Naive thymus-derived CD4-positive, alpha-beta T cell (primary cell): ENCODE data around the gene RNU4-1. TPM values are rescaled to one million over a fixed set of nuclear protein-coding genes. Genes with fewer than 3 reads are reported as not detected.

Source experiments
- ATAC-seq: fragments of 150-1000 bp; cut with Tn5 transposase; 2 replicates; pipeline ENCODE4 v1.10.0; 2021; ENCODE audit warnings: mild to moderate bottlenecking, moderate library complexity
- CTCF ChIA-PET: fragments of 350-600 bp; sonication (Branson Sonifier 250); formaldehyde crosslinking; loops from one replicate; lab custom pipeline; 2021; ENCODE audit warnings: antibody characterized with exemption; lab: Charles Lee
- POLR2A ChIA-PET: fragments of 350-600 bp; sonication (Branson Sonifier 250); formaldehyde crosslinking; loops from one replicate; lab custom pipeline; 2021; ENCODE audit warnings: antibody characterized with exemption, inconsistent platforms; lab: Charles Lee
- DNase-seq, 9 donors: peaks; one replicate each; pipeline versions ENCODE4 v3.0.0 to v3.0.0-alpha.2; 2020 to 2022; ENCODE audit warnings: mixed read lengths in 1 of 9
- H3K27ac ChIP-seq: one replicate; pipeline ENCODE4 v1.7.0; 2013; ENCODE audit warnings: mild to moderate bottlenecking, low read depth, low read length, moderate library complexity
- H3K27me3 ChIP-seq, 2 donors: one replicate each; pipeline ENCODE4 v1.7.0; 2013; ENCODE audit warnings: low read length in 2 of 2, mild to moderate bottlenecking in 2 of 2, moderate library complexity in 2 of 2; ENCODE audit not compliant: control insufficient read depth in 2 of 2, insufficient read depth in 2 of 2
- H3K36me3 ChIP-seq, 3 experiments: 1 replicate in 2 of 3; 2 replicates in 1 of 3; pipeline ENCODE4 v1.7.0; 2013; ENCODE audit warnings: low read length in 3 of 3, mild to moderate bottlenecking in 3 of 3, moderate library complexity in 1 of 3; ENCODE audit not compliant: insufficient read depth in 3 of 3, control insufficient read depth in 2 of 3
- H3K4me1 ChIP-seq, 2 donors: one replicate each; pipeline ENCODE4 v1.7.0; 2013; ENCODE audit warnings: low read length in 2 of 2, mild to moderate bottlenecking in 2 of 2, moderate library complexity in 1 of 2; ENCODE audit not compliant: control insufficient read depth in 2 of 2, insufficient read depth in 2 of 2
- H3K4me3 ChIP-seq: 2 replicates; pipeline ENCODE4 v1.7.0; 2013; ENCODE audit warnings: mild to moderate bottlenecking, low read length
- H3K9me3 ChIP-seq, 3 experiments: 1 replicate in 2 of 3; 2 replicates in 1 of 3; pipeline ENCODE4 v1.7.0; 2013; ENCODE audit warnings: low read length in 3 of 3; ENCODE audit not compliant: control insufficient read depth in 2 of 3
- H3K27ac Mint-ChIP-seq, 9 donors: one replicate each; pipeline ENCODE4 v1.8.0; 2020 to 2022; ENCODE audit warnings: mixed read lengths in 9 of 9, mild to moderate bottlenecking in 8 of 9, moderate library complexity in 5 of 9, inconsistent platforms in 2 of 9
- H3K27me3 Mint-ChIP-seq, 5 donors: one replicate each; pipeline ENCODE4 v1.8.0; 2021 to 2022; ENCODE audit warnings: mixed read lengths in 5 of 5, mild to moderate bottlenecking in 1 of 5
- H3K36me3 Mint-ChIP-seq, 5 donors: one replicate each; pipeline ENCODE4 v1.8.0; 2020 to 2022; ENCODE audit warnings: mixed read lengths in 5 of 5, mild to moderate bottlenecking in 3 of 5, inconsistent platforms in 1 of 5
- H3K4me1 Mint-ChIP-seq, 7 donors: one replicate each; pipeline ENCODE4 v1.8.0; 2020 to 2022; ENCODE audit warnings: mixed read lengths in 7 of 7, mild to moderate bottlenecking in 3 of 7, inconsistent platforms in 1 of 7
- H3K4me3 Mint-ChIP-seq, 10 donors: one replicate each; pipeline ENCODE4 v1.8.0; 2020 to 2022; ENCODE audit warnings: mild to moderate bottlenecking in 10 of 10, mixed read lengths in 10 of 10, moderate library complexity in 6 of 10, inconsistent platforms in 2 of 10
- H3K9me3 Mint-ChIP-seq, 11 donors: one replicate each; pipeline ENCODE4 v1.8.0; 2020 to 2022; ENCODE audit warnings: mixed read lengths in 11 of 11, mild to moderate bottlenecking in 4 of 11, inconsistent platforms in 1 of 11, moderate library complexity in 1 of 11
- intact Hi-C, 2 donors: fragments of 100-400 bp; cut with micrococcal nuclease; formaldehyde crosslinking; loops; one replicate each; pipeline ENCODE4 v1.15.1; 2023
- polyA plus RNA-seq, 2 donors: library from polyadenylated mRNA; unstranded; fragments of 300-500 nt; fragmentation: Illumina TruSeq; gene quantifications; one replicate each; pipeline ENCODE4 v1.2.3, GENCODE V29; 2021
- total RNA-seq, 6 experiments: library from RNA in 5 of 6; stranded (reverse) in 5 of 6; gene quantifications; 1 replicate in 5 of 6; 2 replicates in 1 of 6; pipeline ENCODE4 v1.2.3 and lab custom pipeline; 2021 to 2026

RNU4-1 gene
- total and polyA plus RNA-seq, 7 experiments from 2014 or later, result 319 to 3,107 (median 1,510) TPM; not detected in 2

DNA sequence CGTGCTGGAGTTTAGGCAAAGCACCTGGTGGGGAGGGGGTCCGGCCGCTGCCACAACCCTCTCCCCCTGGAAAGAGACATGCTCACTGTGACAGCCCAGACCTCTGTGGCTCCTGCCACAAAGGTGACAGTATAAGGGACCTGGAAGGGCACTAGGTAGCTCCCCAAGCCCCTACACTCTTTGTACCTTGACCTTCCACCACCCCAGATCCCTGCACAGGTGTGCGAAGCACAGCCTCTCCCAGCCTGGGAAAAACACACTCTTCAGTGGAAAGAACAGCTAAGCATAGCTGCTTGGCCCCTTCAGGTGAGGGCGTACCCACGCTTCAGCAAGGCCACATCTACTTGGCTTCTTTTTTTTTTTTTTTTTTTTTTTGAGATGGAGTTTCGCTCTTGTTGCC, 39.5 kb upstream of the RNU4-1 start:
- Histone ChIP-seq H3K4me1 (no peaks in the 10 kb centered on the region), H3K9me3 (peaks cover 0 to 10% (median 0%) of the 10 kb centered on the region in 3 experiments), H3K27ac (no peak overlapping the region), H3K36me3 (no peaks in the 10 kb centered on the region), H3K4me3 (no peak overlapping the region), H3K27me3 (no peaks in the 10 kb centered on the region)
- ChIA-PET POLR2A (no interaction called here), CTCF (interaction anchor here (0.5 kb wide), 1 partner anchor 1735 kb away, joined by 3 read pairs; no protein-coding TSS in a partner anchor)
- ATAC-seq, result no peak
- DNase-seq, result no peak
- Mint-ChIP-seq H3K27ac (no peak overlapping the region), H3K9me3 (peaks cover 0 to 17% (median 7%) of the 10 kb centered on the region in 11 donors), H3K27me3 (peaks cover 0 to 7% (median 0%) of the 10 kb centered on the region in 5 donors), H3K4me1 (peaks cover 0 to 5% (median 0%) of the 10 kb centered on the region in 7 donors), H3K4me3 (no peak overlapping the region), H3K36me3 (peaks cover 0 to 7% (median 3%) of the 10 kb centered on the region in 5 donors)
- intact Hi-C loops, result no loop called here

DNA sequence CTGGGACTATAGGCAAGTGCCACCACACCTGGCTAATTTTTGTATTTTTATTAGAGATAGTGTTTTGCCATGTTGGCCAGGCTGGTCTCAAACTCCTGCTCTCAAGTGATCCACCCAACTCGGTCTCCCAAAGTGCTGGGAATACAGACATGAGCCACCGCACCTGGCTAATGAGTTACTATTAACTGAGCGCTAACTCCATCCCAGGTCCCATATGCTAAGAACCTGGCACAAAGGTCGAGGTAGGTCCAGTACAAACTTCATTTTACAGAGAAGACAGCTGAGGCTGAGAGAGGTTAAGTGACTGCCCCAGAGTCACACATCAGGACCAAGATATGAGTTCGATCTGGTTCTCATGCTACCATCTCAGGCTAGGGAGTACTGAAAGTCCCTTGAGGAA, 39.0 kb upstream of the RNU4-1 start:
- Histone ChIP-seq H3K4me1 (no peaks in the 10 kb centered on the region), H3K9me3 (peaks cover 0 to 8% (median 0%) of the 10 kb centered on the region in 3 experiments), H3K4me3 (no peak overlapping the region), H3K27me3 (no peaks in the 10 kb centered on the region), H3K36me3 (no peaks in the 10 kb centered on the region), H3K27ac (no peak overlapping the region)
- intact Hi-C loops, result no loop called here
- Mint-ChIP-seq H3K27ac (no peak overlapping the region), H3K4me1 (peaks cover 0 to 5% (median 0%) of the 10 kb centered on the region in 7 donors), H3K36me3 (peaks cover 0 to 5% (median 0%) of the 10 kb centered on the region in 5 donors), H3K9me3 (peaks cover 0 to 13% (median 5%) of the 10 kb centered on the region in 11 donors), H3K4me3 (no peak overlapping the region), H3K27me3 (peaks cover 0 to 9% (median 0%) of the 10 kb centered on the region in 5 donors)
- ATAC-seq (no peak), DNase-seq (no peak)
- ChIA-PET CTCF (no interaction called here), POLR2A (no interaction called here)

DNA sequence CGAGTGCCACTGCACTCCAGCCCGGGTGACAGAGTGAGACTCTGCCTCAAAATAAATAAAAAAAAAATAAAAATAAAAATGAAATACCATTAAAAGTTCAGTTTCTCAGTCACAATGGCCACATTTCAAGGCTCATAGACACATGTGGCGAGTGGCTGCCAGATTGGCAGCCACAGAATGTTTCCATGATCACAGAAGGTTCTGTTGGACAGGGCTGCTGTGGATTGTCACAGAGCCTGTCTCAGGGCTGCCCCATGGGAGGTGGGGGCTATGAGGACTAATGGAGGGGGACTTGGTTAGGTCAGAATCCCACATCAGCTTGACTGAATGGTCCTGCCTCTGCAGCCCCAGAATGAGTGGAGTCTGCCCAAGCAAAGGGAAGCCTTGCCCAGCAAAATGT, 38.4 kb upstream of the RNU4-1 start:
- Histone ChIP-seq H3K9me3 (peaks cover 0 to 1% (median 0%) of the 10 kb centered on the region in 3 experiments), H3K27ac (no peak overlapping the region), H3K4me1 (no peaks in the 10 kb centered on the region), H3K27me3 (no peaks in the 10 kb centered on the region), H3K36me3 (no peaks in the 10 kb centered on the region), H3K4me3 (no peak overlapping the region)
- Mint-ChIP-seq H3K9me3 (peaks cover 0 to 7% (median 3%) of the 10 kb centered on the region in 11 donors), H3K27ac (no peak overlapping the region), H3K36me3 (peaks cover 0 to under 1% (median 0%) of the 10 kb centered on the region in 5 donors), H3K4me1 (peaks cover 0 to 5% (median 0%) of the 10 kb centered on the region in 7 donors), H3K4me3 (no peak overlapping the region), H3K27me3 (peaks cover 0 to 9% (median 0%) of the 10 kb centered on the region in 5 donors)
- intact Hi-C loops, result no loop called here
- POLR2A ChIA-PET, result interaction anchor here (0.8 kb wide), 1 partner anchor 1184 kb away, joined by 3 read pairs; no protein-coding TSS in a partner anchor
- CTCF ChIA-PET, result no interaction called here
- ATAC-seq (no peak), DNase-seq (no peak)

DNA sequence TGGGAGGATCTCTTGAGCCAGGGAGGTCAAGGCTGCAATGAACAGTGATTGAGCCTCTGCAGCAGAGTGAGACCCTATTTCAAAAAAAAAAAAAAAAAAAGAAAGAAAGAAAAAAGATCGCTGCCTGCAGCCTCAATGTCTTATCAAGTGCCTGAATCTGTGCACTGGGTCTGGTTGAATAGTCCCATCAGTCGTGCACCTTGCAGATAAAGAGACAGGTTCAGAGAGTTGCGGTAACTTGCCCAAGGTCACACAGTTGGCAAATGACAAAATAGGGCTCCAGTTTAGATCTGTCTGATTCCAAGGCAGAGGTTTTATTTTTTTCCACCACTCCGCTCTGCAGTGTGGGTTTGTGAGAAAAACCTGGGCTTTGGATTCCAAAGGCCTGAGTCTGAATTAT, 35.2 kb upstream of the RNU4-1 start:
- POLR2A ChIA-PET, result interaction anchor here (1.5 kb wide), 1 partner anchor 35 kb away, joined by 3 read pairs; the partner anchor contains the start of gene RNU4-1
- peaks cover 0 to 10% (median 2%) of the 10 kb centered on the region in 7 donors for H3K4me1 Mint-ChIP-seq
- CTCF ChIA-PET, result interaction anchor here (0.6 to 1.4 kb wide), 2 partner anchors 27 to 136 kb away, joined by 3 read pairs; no protein-coding TSS in a partner anchor
- no peaks in the 10 kb centered on the region for H3K9me3 Mint-ChIP-seq
- H3K9me3 ChIP-seq, result no peaks in the 10 kb centered on the region
- H3K27me3 Mint-ChIP-seq, result peaks cover 0 to 18% (median 0%) of the 10 kb centered on the region in 5 donors
- ATAC-seq, result no peak
- no peak overlapping the region for H3K4me3 Mint-ChIP-seq
- H3K36me3 Mint-ChIP-seq, result no peaks in the 10 kb centered on the region
- no peaks in the 10 kb centered on the region for H3K4me1 ChIP-seq
- H3K27me3 ChIP-seq, result no peaks in the 10 kb centered on the region
- H3K27ac Mint-ChIP-seq, result no peak overlapping the region
- no peak overlapping the region for H3K4me3 ChIP-seq
- H3K36me3 ChIP-seq, result no peaks in the 10 kb centered on the region
- intact Hi-C loops, result loop anchor here in 1 of 2 donors (5.0 kb wide), 1 partner anchor 644 kb away; no protein-coding TSS in a partner anchor
- no peak overlapping the region for H3K27ac ChIP-seq
- DNase-seq, result no peak

DNA sequence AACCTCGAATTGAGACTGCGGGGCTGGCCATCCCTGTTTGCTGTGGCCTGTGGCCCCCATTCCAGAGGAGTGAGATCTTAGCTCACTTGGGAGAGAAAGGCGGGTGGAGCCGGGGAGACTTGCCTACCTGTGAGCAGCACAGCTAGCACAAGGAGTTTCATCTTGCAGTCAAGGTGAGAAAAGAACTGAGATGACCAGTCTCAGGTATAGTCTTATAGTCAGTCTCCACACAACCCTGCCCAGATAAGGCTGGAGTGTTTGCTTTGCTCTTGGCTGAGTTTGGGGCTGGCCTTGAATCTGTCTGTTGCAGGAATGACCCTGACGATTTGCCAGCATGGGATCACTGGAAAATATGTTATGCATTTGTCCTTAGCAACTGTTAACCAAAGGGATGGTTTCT, 34.6 kb upstream of the RNU4-1 start, which contains the start of gene PLA2G1B:
Gene PLA2G1B, minus strand, starts transcription at position 187 of the 400 bp plus-strand sequence. Its CDS starts 26 bp downstream, at position 161.
- Mint-ChIP-seq H3K4me1 (peaks cover 0 to 10% (median 2%) of the 10 kb centered on the region in 7 donors), H3K9me3 (no peaks in the 10 kb centered on the region), H3K4me3 (peak within 1 kb of the TSS in 1 of 10 donors; percentile 25), H3K27ac (no peak within 1 kb of the TSS), H3K36me3 (no peaks in the 10 kb centered on the region), H3K27me3 (peaks cover 0 to 18% (median 0%) of the 10 kb centered on the region in 5 donors)
- ChIA-PET CTCF (interaction anchor here (0.6 to 1.9 kb wide), 3 partner anchors 25 to 103 kb away, joined by 3 to 5 read pairs (median 3); partner anchors contain the start of gene SIRT4), POLR2A (interaction anchor here (0.9 to 1.6 kb wide), 3 partner anchors 22 to 101 kb away, joined by 3 read pairs; partner anchors contain the start of gene RNU4-1)
- no peak within 1 kb of the TSS for H3K4me3 ChIP-seq
- no peak within 1 kb of the TSS for H3K27ac ChIP-seq
- DNase-seq (no peak), ATAC-seq (no peak)
- intact Hi-C loops, result loop anchor here in 1 of 2 donors (5.0 kb wide), 1 partner anchor 645 kb away; no protein-coding TSS in a partner anchor
- no peaks in the 10 kb centered on the region for H3K36me3 ChIP-seq
- H3K9me3 ChIP-seq, result no peaks in the 10 kb centered on the region
- no peaks in the 10 kb centered on the region for H3K4me1 ChIP-seq
- no peaks in the 10 kb centered on the region for H3K27me3 ChIP-seq

DNA sequence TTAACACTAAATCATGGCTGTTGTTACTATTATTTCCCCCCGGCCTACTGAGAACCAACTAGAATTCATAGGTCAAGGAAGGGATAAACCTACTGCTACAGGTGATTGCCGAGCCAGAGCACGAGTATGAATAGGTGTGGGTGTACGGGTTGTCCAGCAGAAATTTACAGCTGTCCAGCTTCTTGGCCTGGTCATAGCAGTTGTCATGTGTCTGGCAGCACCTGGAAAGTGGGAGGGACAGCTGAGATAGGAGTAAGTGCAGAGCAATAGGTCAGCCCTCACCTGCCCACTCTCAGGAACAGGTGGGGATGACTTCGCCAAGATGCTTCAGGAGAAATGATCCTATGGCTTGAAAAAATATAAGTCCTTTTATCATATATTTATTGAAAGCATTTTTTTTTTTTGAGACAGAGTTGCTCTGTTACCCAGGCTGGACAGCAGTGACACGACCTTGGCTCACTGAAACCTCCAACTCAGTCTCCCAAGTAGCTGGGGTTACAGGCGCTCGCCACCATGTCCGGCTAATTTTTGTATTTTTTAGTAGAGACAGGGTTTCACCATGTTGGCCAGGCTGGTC, 31.9 kb upstream of the RNU4-1 start:
- intact Hi-C loops, result loop anchor here (1.0 to 5.0 kb wide), 11 partner anchors 8 to 647 kb away; partner anchors contain the start of genes DYNLL1 (in 1 of the 2), RNU4-1 (in 1 of the 2), SIRT4 (in 1 of the 2) and SRSF9 (in 1 of the 2)
- POLR2A ChIA-PET, result interaction anchor here (1.0 to 3.0 kb wide), 2 partner anchors 22 to 33 kb away, joined by 5 to 19 read pairs; partner anchors contain the start of genes RNU4-1, RNU4-2 and SIRT4
- H3K27me3 Mint-ChIP-seq, result peaks cover 0 to 16% (median 0%) of the 10 kb centered on the region in 5 donors
- no peaks in the 10 kb centered on the region for H3K9me3 ChIP-seq
- no peaks in the 10 kb centered on the region for H3K36me3 Mint-ChIP-seq
- H3K4me1 Mint-ChIP-seq, result peaks cover 0 to 10% (median 2%) of the 10 kb centered on the region in 7 donors
- peak overlapping the region in 6 of 10 donors; percentile 45 to 96 (median 90) for H3K4me3 Mint-ChIP-seq
- CTCF ChIA-PET, result interaction anchor here (0.6 to 0.8 kb wide), 5 partner anchors 31 to 166 kb away, joined by 3 to 6 read pairs (median 4); no protein-coding TSS in a partner anchor
- H3K36me3 ChIP-seq, result no peaks in the 10 kb centered on the region
- no peak overlapping the region for H3K4me3 ChIP-seq
- H3K4me1 ChIP-seq, result no peaks in the 10 kb centered on the region
- ATAC-seq, result no peak
- no peak for DNase-seq
- no peak overlapping the region for H3K27ac ChIP-seq
- peak overlapping the region in 4 of 9 donors; percentile 79 to 90 (median 84) for H3K27ac Mint-ChIP-seq
- no peaks in the 10 kb centered on the region for H3K9me3 Mint-ChIP-seq
- no peaks in the 10 kb centered on the region for H3K27me3 ChIP-seq
